ENCODE results near the gene RGL1. TPM values are rescaled to one million over a fixed set of nuclear protein-coding genes. Genes with fewer than 3 reads are reported as not detected.
A peak's percentile ranks its signal among the peaks of the same experiment; 100 is the strongest.

The RGL1 gene
- total and polyA plus RNA-seq, 9 of the 15 experiments (the other 6 are each of a cell fraction or from before 2014, with no cell fraction given), result under 0.01 to 0.07 (median 0.04) TPM

- no peak for TF ChIP-seq TRIM25 (IDR thresholded peaks at IDR 0.05; ENCODE audit: borderline replicate concordance)
- no peak for TF ChIP-seq NFE2 (IDR thresholded peaks at IDR 0.05; ENCODE audit: low read depth)
- no peak for TF ChIP-seq PCBP1 (IDR thresholded peaks at IDR 0.05; ENCODE audit: low read depth, low read length, poor library complexity, severe bottlenecking)
- no peak for TF ChIP-seq MAFK (IDR thresholded peaks at IDR 0.05; ENCODE audit: low read length)
- no peak for TF ChIP-seq RFX1 (IDR thresholded peaks at IDR 0.05)
- TF ChIP-seq HMG20A (CRISPR knock-in tag; conservative IDR thresholded peaks at IDR 0.05), result no peak
- no peak for TF ChIP-seq XRCC5 (IDR thresholded peaks at IDR 0.05; ENCODE audit: low read depth, low read length)
- no peak for TF ChIP-seq MTA3 (IDR thresholded peaks at IDR 0.05; ENCODE audit: borderline replicate concordance)
- no peak for TF ChIP-seq ZNF253 (CRISPR knock-in tag; conservative IDR thresholded peaks at IDR 0.05)
- no peak for TF ChIP-seq CXXC5 (CRISPR knock-in tag; IDR thresholded peaks at IDR 0.05)
Observed at GRCh38 chr1:183859831-183860230, 54.9 kb downstream of the RGL1 start (continued).

- H3K9me3 ChIP-seq (replicated peaks; ENCODE audit: control insufficient read depth, insufficient read depth, low read depth, low read length), result no peaks in the 10 kb centered on the region
- TF ChIP-seq VEZF1 (CRISPR knock-in tag; IDR thresholded peaks at IDR 0.05), result no peak
- peak; percentile 37; the same call in 1 of the 2 replicates for TF ChIP-seq EGR1 (conservative IDR thresholded peaks at IDR 0.05)
- no peak for TF ChIP-seq NCOA2 (IDR thresholded peaks at IDR 0.05; ENCODE audit: partially characterized antibody in 2 of 2)
- no peak for TF ChIP-seq ZNF311 (CRISPR knock-in tag; IDR thresholded peaks at IDR 0.05)
- intact Hi-C loops (cut with micrococcal nuclease) (no loop called here), in situ Hi-C loops (cut with MboI) (no loop called here)
- ChIA-PET POLR2A (no interaction called here), CTCF (ENCODE audit: low intra/inter-chr PET ratio) (no interaction called here)
- no peak for FAIRE-seq
- no peak for ATAC-seq
- no peak overlapping the region for H3K9ac ChIP-seq (ENCODE audit: insufficient read depth in 1 of 2, low read depth in 2 of 2, low read length in 2 of 2)
- H3K4me3 ChIP-seq, result no peak overlapping the region
- H3K4me1 ChIP-seq (replicated peaks in 1 of 2; ENCODE audit: control insufficient read depth in 2 of 2, insufficient read depth in 2 of 2, low read length in 2 of 2), result no peaks in the 10 kb centered on the region
- BruUV-seq (replicated peaks), result no TSS peak
- no peaks in the 10 kb centered on the region for H3K36me3 ChIP-seq (ENCODE audit: control insufficient read depth, insufficient read depth, low read length)
- no peaks in the 10 kb centered on the region for H4K20me1 ChIP-seq (replicated peaks; ENCODE audit: control insufficient read depth, insufficient read depth, low read length)
- H2AFZ ChIP-seq (ENCODE audit: low read depth, low read length), result no peak overlapping the region
- 2% methylated on average over 4 of the region's 4 CpGs for WGBS (ENCODE audit: insufficient coverage, low coverage, missing lambda C conversion rate)
- no peak overlapping the region for H3K27ac ChIP-seq (ENCODE audit: extremely low read depth, low read depth, low read length)
- H3K9me1 ChIP-seq (ENCODE audit: control insufficient read depth, insufficient read depth, low read length), result no peaks in the 10 kb centered on the region
- no peak for DNase-seq (ENCODE audit: extremely low read depth in 1 of 4, low spot score in 3 of 4)
- H3K27me3 ChIP-seq (ENCODE audit: control insufficient read depth in 2 of 2, insufficient read depth in 2 of 2, low read length in 2 of 2), result peaks cover 0 to 15% of the 10 kb centered on the region in 2 experiments; a peak in 2 of 5 replicates
- no peak overlapping the region for H3K4me2 ChIP-seq (ENCODE audit: insufficient read depth, low read length)
- no peaks in the 10 kb centered on the region for H3K79me2 ChIP-seq (ENCODE audit: control insufficient read depth, insufficient read depth, low read length)
Observed at GRCh38 chr1:183862967-183863366, 58.0 kb downstream of the RGL1 start.

Measured in K562 (cell line).